ENCODE results near the gene UBALD1.

- TF ChIP-seq, protein P1, sequence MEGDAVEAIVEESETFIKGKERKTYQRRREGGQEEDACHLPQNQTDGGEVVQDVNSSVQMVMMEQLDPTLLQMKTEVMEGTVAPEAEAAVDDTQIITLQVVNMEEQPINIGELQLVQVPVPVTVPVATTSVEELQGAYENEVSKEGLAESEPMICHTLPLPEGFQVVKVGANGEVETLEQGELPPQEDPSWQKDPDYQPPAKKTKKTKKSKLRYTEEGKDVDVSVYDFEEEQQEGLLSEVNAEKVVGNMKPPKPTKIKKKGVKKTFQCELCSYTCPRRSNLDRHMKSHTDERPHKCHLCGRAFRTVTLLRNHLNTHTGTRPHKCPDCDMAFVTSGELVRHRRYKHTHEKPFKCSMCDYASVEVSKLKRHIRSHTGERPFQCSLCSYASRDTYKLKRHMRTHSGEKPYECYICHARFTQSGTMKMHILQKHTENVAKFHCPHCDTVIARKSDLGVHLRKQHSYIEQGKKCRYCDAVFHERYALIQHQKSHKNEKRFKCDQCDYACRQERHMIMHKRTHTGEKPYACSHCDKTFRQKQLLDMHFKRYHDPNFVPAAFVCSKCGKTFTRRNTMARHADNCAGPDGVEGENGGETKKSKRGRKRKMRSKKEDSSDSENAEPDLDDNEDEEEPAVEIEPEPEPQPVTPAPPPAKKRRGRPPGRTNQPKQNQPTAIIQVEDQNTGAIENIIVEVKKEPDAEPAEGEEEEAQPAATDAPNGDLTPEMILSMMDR (IDR thresholded peaks at IDR 0.05 in 2 of 3, conservative IDR thresholded peaks at IDR 0.05 in 1 of 3; ENCODE audit: control insufficient read depth in 2 of 3, extremely low read depth in 1 of 3, insufficient read depth in 1 of 3, low read depth in 3 of 3, low read length in 3 of 3): no peak
- TF ChIP-seq ZNF207 (IDR thresholded peaks at IDR 0.05; ENCODE audit: borderline replicate concordance) (0 out of 2 replicates have a peak, but pooled peaks have one; percentile 22), LARP7 (IDR thresholded peaks at IDR 0.05) (peak; percentile 98), YY1 (IDR thresholded peaks at IDR 0.05; ENCODE audit: low read depth, low read length) (peak; percentile 56), TCF12 (IDR thresholded peaks at IDR 0.05; ENCODE audit: low read depth, low read length) (no peak), SP1 (IDR thresholded peaks at IDR 0.05; ENCODE audit: low read depth, low read length) (peak; percentile 26), EGR1 (IDR thresholded peaks at IDR 0.05; ENCODE audit: borderline replicate concordance in 1 of 2, low read depth in 2 of 2, low read length in 2 of 2) (peak; percentile 6 to 67; a peak in 2 of 3 replicates), POLR2AphosphoS5 (IDR thresholded peaks at IDR 0.05; ENCODE audit: low read length) (peak; percentile 60; the same call in 1 of the 2 replicates), JUND (IDR thresholded peaks at IDR 0.05; ENCODE audit: low read depth, low read length) (peak; percentile 22; the same call in 1 of the 2 replicates), HSF1 (IDR thresholded peaks at IDR 0.05; ENCODE audit: low read depth, low read length) (no peak), SPI1 (IDR thresholded peaks at IDR 0.05; ENCODE audit: borderline replicate concordance, insufficient read depth, low read depth, low read length) (no peak), SIX5 (IDR thresholded peaks at IDR 0.05; ENCODE audit: low read depth, low read length, severe bottlenecking) (no peak)
- TF ChIP-seq, protein P2, sequence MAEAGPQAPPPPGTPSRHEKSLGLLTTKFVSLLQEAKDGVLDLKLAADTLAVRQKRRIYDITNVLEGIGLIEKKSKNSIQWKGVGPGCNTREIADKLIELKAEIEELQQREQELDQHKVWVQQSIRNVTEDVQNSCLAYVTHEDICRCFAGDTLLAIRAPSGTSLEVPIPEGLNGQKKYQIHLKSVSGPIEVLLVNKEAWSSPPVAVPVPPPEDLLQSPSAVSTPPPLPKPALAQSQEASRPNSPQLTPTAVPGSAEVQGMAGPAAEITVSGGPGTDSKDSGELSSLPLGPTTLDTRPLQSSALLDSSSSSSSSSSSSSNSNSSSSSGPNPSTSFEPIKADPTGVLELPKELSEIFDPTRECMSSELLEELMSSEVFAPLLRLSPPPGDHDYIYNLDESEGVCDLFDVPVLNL (IDR thresholded peaks at IDR 0.05; ENCODE audit: low read depth, low read length): no peak
Measured at GRCh38 chr16:4624827-4625559, 10.3 kb upstream of the UBALD1 start.

Data from GM12878 (cell line).